H1 (cell line): ENCODE results near the gene LAMB3. TPM values are rescaled to one million over a fixed set of nuclear protein-coding genes. Genes with fewer than 3 reads are reported as not detected.

Experiments
- CTCF ChIA-PET: fragments of 300-600 bp; sonication (Branson Sonifier 250); formaldehyde crosslinking; loops from one replicate; lab custom pipeline; 2021; ENCODE audit not compliant: partially characterized antibody; lab: Charles Lee
- POLR2A ChIA-PET: fragments of 300-600 bp; sonication (Branson Sonifier 250); formaldehyde crosslinking; loops from one replicate; lab custom pipeline; 2021; ENCODE audit warnings: inconsistent platforms; ENCODE audit not compliant: partially characterized antibody; lab: Charles Lee
- DNase-seq, 2 experiments: peaks; one replicate each; pipeline versions ENCODE4 v3.0.0 to v3.0.0-alpha.2; 2010 to 2022; ENCODE audit warnings: low spot score in 2 of 2, low read depth in 1 of 2, mixed read lengths in 1 of 2
- FAIRE-seq: peaks from 2 replicates; lab custom pipeline; 2011; peaks lifted over from hg19 to GRCh38; lab: Jason Lieb, UNC
- H2AFZ ChIP-seq: 2 replicates; pipeline ENCODE4 v1.8.1; 2012; ENCODE audit warnings: low read length, inconsistent platforms
- H2AK5ac ChIP-seq: 2 replicates; pipeline ENCODE4 v1.6.1; 2013; ENCODE audit warnings: low read depth, low read length
- H2BK120ac ChIP-seq: replicated peaks from 2 replicates; pipeline ENCODE3; 2013; ENCODE audit warnings: low read depth, low read length, inconsistent platforms
- H2BK12ac ChIP-seq: 2 replicates; pipeline ENCODE4 v1.6.1; 2013; ENCODE audit warnings: low read depth, low read length
- H2BK15ac ChIP-seq: 2 replicates; pipeline ENCODE4 v1.6.1; 2013; ENCODE audit warnings: low read length
- H2BK20ac ChIP-seq: 2 replicates; pipeline ENCODE4 v1.6.1; 2013; ENCODE audit warnings: low read length
- H2BK5ac ChIP-seq: 2 replicates; pipeline ENCODE4 v1.6.1; 2013; ENCODE audit warnings: low read depth, low read length
- H3K14ac ChIP-seq: 2 replicates; pipeline ENCODE4 v1.6.1; 2013; ENCODE audit warnings: inconsistent platforms; ENCODE audit not compliant: insufficient read length
- H3K18ac ChIP-seq: 2 replicates; pipeline ENCODE4 v1.6.1; 2013; ENCODE audit warnings: low read length; ENCODE audit errors: extremely low read depth
- H3K23ac ChIP-seq: 2 replicates; pipeline ENCODE4 v1.6.1; 2013; ENCODE audit warnings: inconsistent platforms; ENCODE audit not compliant: insufficient read length
- H3K23me2 ChIP-seq: 2 replicates; pipeline ENCODE4 v1.6.1; 2013; ENCODE audit warnings: low read depth, low read length
- H3K27ac ChIP-seq: 2 replicates; pipeline ENCODE4 v1.6.1; 2011; ENCODE audit warnings: low read depth, low read length, inconsistent platforms
- H3K27me3 ChIP-seq, 4 experiments: replicated peaks in 1 of 4; 1 replicate in 1 of 4; 2 replicates in 3 of 4; pipeline versions ENCODE4 v1.6.1 to v1.8.1; 2011 to 2013; ENCODE audit warnings: low read length in 3 of 4, mild to moderate bottlenecking in 3 of 4, inconsistent platforms in 2 of 4, mixed read lengths in 2 of 4, moderate library complexity in 1 of 4; ENCODE audit not compliant: control insufficient read depth in 3 of 4, insufficient read depth in 3 of 4; ENCODE audit errors: extremely low read depth in 1 of 4
- H3K36me3 ChIP-seq, 4 experiments: 2 replicates each; pipeline versions ENCODE4 v1.6.1 to v1.8.1; 2011 to 2013; ENCODE audit warnings: mild to moderate bottlenecking in 4 of 4, low read length in 3 of 4, moderate library complexity in 2 of 4, control low read depth in 1 of 4, inconsistent platforms in 1 of 4; ENCODE audit not compliant: insufficient read depth in 4 of 4, control insufficient read depth in 2 of 4
- H3K4ac ChIP-seq: replicated peaks from 2 replicates; pipeline ENCODE3; 2013; ENCODE audit warnings: low read length, low read depth, mixed read lengths, inconsistent platforms; ENCODE audit not compliant: insufficient read length
- H3K4me1 ChIP-seq, 4 experiments: replicated peaks in 1 of 4; 1 replicate in 1 of 4; 2 replicates in 3 of 4; pipeline versions ENCODE4 v1.6.1 to v1.8.1; 2011 to 2013; ENCODE audit warnings: low read length in 3 of 4, inconsistent platforms in 2 of 4, mixed read lengths in 1 of 4; ENCODE audit not compliant: insufficient read depth in 4 of 4, control insufficient read depth in 3 of 4
- H3K4me2 ChIP-seq, 2 experiments: 2 replicates each; pipeline versions ENCODE4 v1.6.1 to v1.8.1; 2011 to 2013; ENCODE audit warnings: low read depth in 2 of 2, low read length in 2 of 2, control low read depth in 1 of 2, inconsistent platforms in 1 of 2, mild to moderate bottlenecking in 1 of 2; ENCODE audit not compliant: insufficient read depth in 1 of 2
- H3K4me3 ChIP-seq, 4 experiments: fragments of 200-600, 300-600 bp in 1 of 4; sonication (generic), shearing (Covaris generic), sonication (Bioruptor Twin) in 1 of 4; 2 replicates each; pipeline versions ENCODE4 v1.5.1 to v1.8.1; 2011 to 2016; ENCODE audit warnings: low read length in 4 of 4, low read depth in 3 of 4, control low read depth in 2 of 4, inconsistent platforms in 2 of 4, mild to moderate bottlenecking in 2 of 4, mixed read lengths in 1 of 4, moderate library complexity in 1 of 4; ENCODE audit not compliant: insufficient read depth in 2 of 4; ENCODE audit errors: extremely low read depth in 1 of 4
- H3K56ac ChIP-seq: replicated peaks from 2 replicates; pipeline ENCODE3; 2013; ENCODE audit warnings: low read depth, mild to moderate bottlenecking, mixed read lengths, low read length, inconsistent platforms; ENCODE audit not compliant: insufficient read length
- H3K79me1 ChIP-seq: 2 replicates; pipeline ENCODE4 v1.6.1; 2013; ENCODE audit warnings: low read depth, low read length, control low read depth
- H3K79me2 ChIP-seq, 2 experiments: 2 replicates each; pipeline versions ENCODE4 v1.6.1 to v1.8.1; 2012 to 2013; ENCODE audit warnings: low read length in 2 of 2, mild to moderate bottlenecking in 2 of 2, inconsistent platforms in 1 of 2; ENCODE audit not compliant: insufficient read depth in 2 of 2, control insufficient read depth in 1 of 2
- H3K9ac ChIP-seq, 4 experiments: replicated peaks in 1 of 4; 1 replicate in 1 of 4; 2 replicates in 3 of 4; pipeline versions ENCODE4 v1.6.1 to v1.8.1; 2011 to 2013; ENCODE audit warnings: low read depth in 3 of 4, low read length in 3 of 4, control low read depth in 2 of 4, mild to moderate bottlenecking in 2 of 4, moderate library complexity in 2 of 4, inconsistent platforms in 1 of 4; ENCODE audit errors: extremely low read depth in 1 of 4
- H3K9me3 ChIP-seq, 2 experiments: 2 replicates each; pipeline versions ENCODE4 v1.6.1 to v1.8.1; 2012 to 2013; ENCODE audit warnings: mild to moderate bottlenecking in 2 of 2, moderate library complexity in 2 of 2, control low read depth in 1 of 2, inconsistent platforms in 1 of 2, low read depth in 1 of 2, low read length in 1 of 2, mixed read lengths in 1 of 2; ENCODE audit not compliant: insufficient read depth in 2 of 2
- H4K20me1 ChIP-seq, 2 experiments: replicated peaks in 1 of 2; 2 replicates each; pipeline versions ENCODE3 to v1.8.1; 2011 to 2013; ENCODE audit warnings: inconsistent platforms in 2 of 2, low read length in 2 of 2, mild to moderate bottlenecking in 1 of 2; ENCODE audit not compliant: insufficient read depth in 2 of 2, control insufficient read depth in 1 of 2
- H4K5ac ChIP-seq: 2 replicates; pipeline ENCODE4 v1.6.1; 2013; ENCODE audit warnings: low read length, low read depth, mixed read lengths, inconsistent platforms; ENCODE audit not compliant: insufficient read length
- H4K8ac ChIP-seq: 2 replicates; pipeline ENCODE4 v1.8.0; 2013; ENCODE audit warnings: mild to moderate bottlenecking, moderate library complexity, low read length, inconsistent platforms; ENCODE audit not compliant: insufficient read depth; ENCODE audit errors: extremely low read depth
- H4K91ac ChIP-seq: replicated peaks from 2 replicates; pipeline ENCODE3; 2013; ENCODE audit warnings: low read length, mixed read lengths, inconsistent platforms; ENCODE audit not compliant: insufficient read length
- HDAC6 ChIP-seq: IDR thresholded peaks from one replicate; pipeline ENCODE4 v1.7.1; 2012; ENCODE audit warnings: low read depth, mild to moderate bottlenecking, inconsistent platforms, low read length, moderate library complexity
- KDM5A ChIP-seq: fragments of 200-600 bp; IDR thresholded peaks from 2 replicates; pipeline ENCODE4 v1.7.1; 2012; ENCODE audit warnings: mild to moderate bottlenecking, low read length, inconsistent platforms, mixed read lengths
- MAFK ChIP-seq: IDR thresholded peaks from 2 replicates; pipeline ENCODE4 v1.6.1; 2012; ENCODE audit warnings: low read depth, mild to moderate bottlenecking, improper control_type of control experiment, low read length
- POLR2A ChIP-seq, 2 experiments: IDR thresholded peaks; 1 replicate in 1 of 2; 2 replicates in 1 of 2; pipeline ENCODE4 v1.6.1; 2011; ENCODE audit warnings: low read depth in 2 of 2, low read length in 2 of 2, mild to moderate bottlenecking in 2 of 2; ENCODE audit errors: control extremely low read depth in 1 of 2
- RAD21 ChIP-seq, 2 experiments: IDR thresholded peaks in 1 of 2; conservative IDR thresholded peaks in 1 of 2; 2 replicates each; pipeline ENCODE4 v1.6.1; 2011; ENCODE audit warnings: low read depth in 2 of 2, low read length in 2 of 2, improper control_type of control experiment in 1 of 2, inconsistent platforms in 1 of 2, mild to moderate bottlenecking in 1 of 2, moderate library complexity in 1 of 2
- RNF2 ChIP-seq: fragments of 200-900, 300-1000 bp; sonication (generic); IDR thresholded peaks from 2 replicates; pipeline ENCODE4 v1.7.1; 2016; ENCODE audit warnings: borderline replicate concordance, low read depth, mild to moderate bottlenecking, antibody characterized with exemption, low read length; ENCODE audit not compliant: poor library complexity, severe bottlenecking; ENCODE audit errors: missing control alignments
- RXRA ChIP-seq: IDR thresholded peaks from 2 replicates; pipeline ENCODE4 v1.6.1; 2011; ENCODE audit warnings: low read depth, mild to moderate bottlenecking, low read length, moderate library complexity; ENCODE audit not compliant: insufficient read depth
- SIRT6 ChIP-seq: IDR thresholded peaks from one replicate; pipeline ENCODE4 v1.7.1; 2012; ENCODE audit warnings: low read length, inconsistent platforms
- TBP ChIP-seq: IDR thresholded peaks from 2 replicates; pipeline ENCODE4 v1.6.1; 2011; ENCODE audit warnings: low read depth, low read length, improper control_type of control experiment
- TCF12 ChIP-seq: IDR thresholded peaks from 2 replicates; pipeline ENCODE4 v1.6.1; 2011; ENCODE audit warnings: low read depth, mild to moderate bottlenecking, low read length
- WGBS, 2 experiments: shearing (Covaris generic) in 1 of 2; methylation state at CpG; one replicate each; pipeline versions ENCODE4 v1.1.6 to v1.1.7; 2013 to 2015; ENCODE audit warnings: low lambda C conversion rate in 2 of 2, mixed read lengths in 2 of 2, inconsistent platforms in 1 of 2, low coverage in 1 of 2, missing lambda C conversion rate in 1 of 2; ENCODE audit not compliant: insufficient replicate concordance in 2 of 2, insufficient coverage in 1 of 2, insufficient read length in 1 of 2; ENCODE audit errors: extremely low coverage in 1 of 2, missing lambda C conversion rate in 1 of 2; 5-methylcytosine and 5-hydroxymethylcytosine counted together
- polyA plus RNA-seq, 7 experiments: library from polyadenylated mRNA; depleted of rRNA in 3 of 7; stranded (reverse) in 5 of 7; unstranded in 2 of 7; fragments of >200 nt in 5 of 7; fragments of 200-250 nt in 2 of 7; gene quantifications; 1 replicate in 5 of 7; 2 replicates in 1 of 7; 4 replicates in 1 of 7; pipeline versions ENCODE4 v1.2.1 to v1.2.3, GENCODE V29; 2011 to 2013; ENCODE audit warnings: missing spikeins in 2 of 7, mixed read lengths in 2 of 7
- total RNA-seq: library from RNA; stranded (reverse); fragmentation: NEBNext Ultra II Directional; extraction: Animal tissue kit (Norgen Biotek cat#: 25700); gene quantifications from 2 replicates; pipeline ENCODE4 v1.2.1, GENCODE V29; 2021
- TF ChIP-seq, protein P1 (sequence below): IDR thresholded peaks from 2 replicates; pipeline ENCODE4 v1.6.1; 2012; ENCODE audit warnings: low read length, inconsistent platforms
- TF ChIP-seq, protein P2 (sequence below): IDR thresholded peaks from 2 replicates; pipeline ENCODE4 v1.6.1; 2011; ENCODE audit warnings: low read length, improper control_type of control experiment

Gene LAMB3
- total and polyA plus RNA-seq, 2 of the 8 experiments (the other 6 are each of a cell fraction or from before 2014, with no cell fraction given) = 0.45 to 0.50 TPM

GRCh38 chr1:209598227-209598626 is 54.0 kb downstream of the LAMB3 start:
- H2BK20ac ChIP-seq = no peak overlapping the region
- H3K27ac ChIP-seq = no peak overlapping the region
- H3K18ac ChIP-seq = no peak overlapping the region
- no peaks in the 10 kb centered on the region; a peak in 1 of 7 replicates for H3K27me3 ChIP-seq
- CTCF ChIA-PET = interaction anchor here (0.8 to 28.8 kb wide), 7 partner anchors 9 to 193 kb away, joined by 3 to 636 read pairs (median 3); partner anchors contain the start of gene CAMK1G
- H2BK5ac ChIP-seq = no peak overlapping the region
- no peak overlapping the region for H3K14ac ChIP-seq
- no peak overlapping the region for H4K91ac ChIP-seq
- H3K4me3 ChIP-seq = no peak overlapping the region
- H4K20me1 ChIP-seq = no peaks in the 10 kb centered on the region
- POLR2A ChIA-PET = no interaction called here
- H3K79me2 ChIP-seq = no peaks in the 10 kb centered on the region
- H4K5ac ChIP-seq = no peak overlapping the region
- FAIRE-seq (no peak), DNase-seq (no peak)
- H2BK120ac ChIP-seq = no peak overlapping the region
- no peaks in the 10 kb centered on the region for H3K36me3 ChIP-seq
- no peak overlapping the region for H3K9ac ChIP-seq
- WGBS, 2 experiments = 91% methylated on average over 1 of the region's 1 CpG; no CpG with 5 or more reads in 1 of the 2 experiments
- H3K23me2 ChIP-seq = no peaks in the 10 kb centered on the region
- no peak overlapping the region for H3K23ac ChIP-seq
- no peaks in the 10 kb centered on the region for H3K4me1 ChIP-seq
- H2BK15ac ChIP-seq = no peak overlapping the region
- H3K56ac ChIP-seq = no peak overlapping the region
- no peak overlapping the region for H2AFZ ChIP-seq
- H2AK5ac ChIP-seq = no peak overlapping the region
- H3K79me1 ChIP-seq = no peaks in the 10 kb centered on the region
- no peak overlapping the region for H3K4me2 ChIP-seq
- no peak overlapping the region for H2BK12ac ChIP-seq
- no peak overlapping the region for H4K8ac ChIP-seq
- H3K9me3 ChIP-seq = no peaks in the 10 kb centered on the region
- H3K4ac ChIP-seq = no peak overlapping the region
- TF ChIP-seq HDAC6 (no peak), MAFK (no peak), POLR2A (IDR thresholded peaks at IDR 0.05; ENCODE audit: control extremely low read depth in 1 of 2, low read depth in 2 of 2, low read length in 2 of 2) (no peak), RAD21 (IDR thresholded peaks at IDR 0.05 in 1 of 2, conservative IDR thresholded peaks at IDR 0.05 in 1 of 2; ENCODE audit: low read depth in 2 of 2, low read length in 2 of 2) (no peak), TBP (no peak), KDM5A (no peak), RXRA (no peak), RNF2 (no peak), SIRT6 (no peak), TCF12 (no peak)
- TF ChIP-seq, protein P1, sequence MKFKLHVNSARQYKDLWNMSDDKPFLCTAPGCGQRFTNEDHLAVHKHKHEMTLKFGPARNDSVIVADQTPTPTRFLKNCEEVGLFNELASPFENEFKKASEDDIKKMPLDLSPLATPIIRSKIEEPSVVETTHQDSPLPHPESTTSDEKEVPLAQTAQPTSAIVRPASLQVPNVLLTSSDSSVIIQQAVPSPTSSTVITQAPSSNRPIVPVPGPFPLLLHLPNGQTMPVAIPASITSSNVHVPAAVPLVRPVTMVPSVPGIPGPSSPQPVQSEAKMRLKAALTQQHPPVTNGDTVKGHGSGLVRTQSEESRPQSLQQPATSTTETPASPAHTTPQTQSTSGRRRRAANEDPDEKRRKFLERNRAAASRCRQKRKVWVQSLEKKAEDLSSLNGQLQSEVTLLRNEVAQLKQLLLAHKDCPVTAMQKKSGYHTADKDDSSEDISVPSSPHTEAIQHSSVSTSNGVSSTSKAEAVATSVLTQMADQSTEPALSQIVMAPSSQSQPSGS = no peak
- TF ChIP-seq, protein P2, sequence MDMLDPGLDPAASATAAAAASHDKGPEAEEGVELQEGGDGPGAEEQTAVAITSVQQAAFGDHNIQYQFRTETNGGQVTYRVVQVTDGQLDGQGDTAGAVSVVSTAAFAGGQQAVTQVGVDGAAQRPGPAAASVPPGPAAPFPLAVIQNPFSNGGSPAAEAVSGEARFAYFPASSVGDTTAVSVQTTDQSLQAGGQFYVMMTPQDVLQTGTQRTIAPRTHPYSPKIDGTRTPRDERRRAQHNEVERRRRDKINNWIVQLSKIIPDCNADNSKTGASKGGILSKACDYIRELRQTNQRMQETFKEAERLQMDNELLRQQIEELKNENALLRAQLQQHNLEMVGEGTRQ = no peak
